ENCODE results near the gene INTS14.

INTS14 gene

DNA sequence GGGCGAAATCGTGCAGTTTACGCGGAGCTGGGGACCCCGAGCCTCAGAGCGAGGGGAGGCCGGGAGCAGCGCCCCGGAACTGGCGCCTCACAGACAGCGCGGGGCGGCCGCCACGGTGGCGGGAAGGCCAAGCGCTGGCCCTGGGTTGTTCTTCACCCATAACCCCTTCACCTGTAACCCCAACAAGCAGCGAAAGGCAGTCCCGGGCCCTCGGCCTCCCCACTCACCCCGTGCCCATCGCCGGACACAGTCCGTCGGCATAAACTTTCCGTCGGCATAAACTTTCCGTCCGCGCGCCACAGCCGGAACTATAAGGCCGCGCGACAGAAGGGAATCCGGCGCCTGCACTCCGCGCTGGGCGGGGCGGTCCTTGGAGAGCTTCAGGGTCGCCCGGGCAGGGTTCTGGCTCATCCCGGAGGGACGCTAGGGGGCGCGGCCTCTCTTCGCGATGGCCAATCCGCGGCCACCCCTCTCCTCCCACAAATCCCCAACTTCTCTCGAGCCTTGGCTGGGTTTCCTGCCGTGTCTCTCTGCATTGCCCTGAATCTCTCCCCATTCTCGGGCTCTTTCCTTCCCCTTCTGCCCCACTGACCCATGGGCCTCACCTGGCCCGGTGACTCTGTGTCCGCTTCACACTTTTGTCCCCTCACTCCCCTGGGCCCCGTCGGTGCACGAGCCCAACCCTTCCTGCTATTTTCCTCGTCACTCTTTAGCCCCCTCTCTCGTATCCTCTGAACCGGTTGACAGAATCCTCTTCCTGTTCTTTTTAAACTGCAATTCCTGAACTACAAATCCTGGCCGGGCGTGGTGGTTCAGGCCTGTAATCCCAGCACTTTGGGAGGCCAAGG, at the start of gene INTS14:
INTS14 (minus strand) TSS at position 261 of the 848 bp plus-strand sequence. CDS start 3,751 bp downstream, outside the sequence.
- Histone ChIP-seq H2AFZ (ENCODE audit: low read depth, low read length, severe bottlenecking) (peak within 1 kb of the TSS; percentile 99), H3K79me2 (ENCODE audit: insufficient read depth, low read length) (peaks cover 44% of the 10 kb centered on the region)

DNA sequence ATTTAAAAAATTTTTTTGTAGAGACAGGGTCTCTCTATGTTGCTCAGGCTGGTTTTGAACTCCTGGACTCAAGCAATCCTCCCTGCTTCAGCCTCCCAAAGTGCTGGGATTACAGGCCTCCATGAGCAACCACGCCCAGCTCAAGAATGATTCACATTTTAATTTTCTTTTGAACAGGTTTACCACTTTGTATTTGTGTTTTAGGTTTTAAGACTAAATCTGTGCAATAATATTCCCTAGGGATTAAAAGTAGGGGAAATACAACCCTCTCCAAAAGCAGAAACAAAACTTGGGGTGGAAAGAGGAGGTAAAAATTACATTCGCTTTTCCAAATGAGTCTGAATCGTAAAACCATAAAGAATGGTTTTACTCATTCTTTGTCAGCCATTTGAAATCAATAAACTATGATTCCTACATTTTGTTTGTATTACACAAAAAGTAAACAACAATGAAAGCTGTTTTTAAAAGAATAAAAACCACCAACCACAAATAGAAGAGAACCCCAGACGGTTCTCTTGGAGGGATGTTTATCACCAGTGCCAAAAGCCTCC, 48.6 kb upstream of the INTS14 start:
- no peaks in the 10 kb centered on the region for H3K9me3 ChIP-seq (ENCODE audit: insufficient read depth, low read length)
- H3K4me2 ChIP-seq (ENCODE audit: low read depth, low read length, poor library complexity, severe bottlenecking), result no peak overlapping the region
- TF ChIP-seq CTCF (IDR thresholded peaks at IDR 0.05; ENCODE audit: insufficient read depth, low read length, poor library complexity, severe bottlenecking) (no peak), EZH2phosphoT487 (conservative IDR thresholded peaks at IDR 0.05; ENCODE audit: low read length) (no peak)
- H3K79me2 ChIP-seq (ENCODE audit: insufficient read depth, low read length), result no peaks in the 10 kb centered on the region
- H3K27me3 ChIP-seq (ENCODE audit: low read length), result no peaks in the 10 kb centered on the region
- H4K20me1 ChIP-seq (ENCODE audit: low read depth, low read length), result no peaks in the 10 kb centered on the region
- no peaks in the 10 kb centered on the region for H3K9me2 ChIP-seq (replicated peaks; ENCODE audit: insufficient read depth, low read length)
- no peak overlapping the region for H3K9ac ChIP-seq (ENCODE audit: low read length)
- peaks cover 50% of the 10 kb centered on the region for H3F3A ChIP-seq (ENCODE audit: insufficient read depth)
- no peak overlapping the region for H2AFZ ChIP-seq (ENCODE audit: low read depth, low read length, severe bottlenecking)
- no peak overlapping the region for H3K4me3 ChIP-seq (ENCODE audit: insufficient read depth, low read length, poor library complexity, severe bottlenecking)
- peaks cover 78% of the 10 kb centered on the region for H3K36me3 ChIP-seq (ENCODE audit: low read length)
- peak overlapping the region; percentile 43 for H3K27ac ChIP-seq (ENCODE audit: low read depth, low read length)

More for the DNA sequence above, at the start of gene INTS14:
- Histone ChIP-seq H3K9me3 (ENCODE audit: insufficient read depth, low read length) (no peaks in the 10 kb centered on the region), H3K36me3 (ENCODE audit: low read length) (no peaks in the 10 kb centered on the region), H3K4me3 (ENCODE audit: insufficient read depth, low read length, poor library complexity, severe bottlenecking) (peak within 1 kb of the TSS; percentile 90), H3K4me2 (ENCODE audit: low read depth, low read length, poor library complexity, severe bottlenecking) (peak within 1 kb of the TSS; percentile 91), H3K27me3 (ENCODE audit: low read length) (no peaks in the 10 kb centered on the region), H3F3A (ENCODE audit: insufficient read depth) (peaks cover 3% of the 10 kb centered on the region; the same call in 1 of the 2 replicates), H3K9ac (ENCODE audit: low read length) (peak within 1 kb of the TSS; percentile 90), H3K9me2 (replicated peaks; ENCODE audit: insufficient read depth, low read length) (no peaks in the 10 kb centered on the region), H3K27ac (ENCODE audit: low read depth, low read length) (peak within 1 kb of the TSS; percentile 76), H4K20me1 (ENCODE audit: low read depth, low read length) (no peaks in the 10 kb centered on the region)
- TF ChIP-seq EZH2phosphoT487 (conservative IDR thresholded peaks at IDR 0.05; ENCODE audit: low read length) (no peak), CTCF (IDR thresholded peaks at IDR 0.05; ENCODE audit: insufficient read depth, low read length, poor library complexity, severe bottlenecking) (peak; percentile 45)

DNA sequence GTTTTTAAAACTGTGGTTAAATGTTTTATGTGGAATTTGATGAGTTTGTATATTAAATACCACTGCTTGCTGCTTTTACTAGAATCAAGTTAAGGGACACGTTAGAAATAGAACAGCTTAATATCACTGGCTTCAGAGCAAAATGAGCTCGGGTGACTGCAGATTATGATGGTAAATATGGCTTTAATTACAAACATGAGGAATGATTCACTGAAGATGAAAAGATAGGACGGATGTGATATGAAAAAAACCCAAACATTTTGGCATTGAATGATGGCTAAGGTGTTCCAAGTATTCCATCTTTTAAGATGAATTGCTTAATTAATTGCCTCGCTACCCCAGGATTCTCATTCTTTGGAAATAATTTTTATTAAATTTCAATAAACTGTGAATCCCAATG, 44.5 kb upstream of the INTS14 start:
- H3K36me3 ChIP-seq (ENCODE audit: low read length), result peaks cover 61% of the 10 kb centered on the region
- H2AFZ ChIP-seq (ENCODE audit: low read depth, low read length, severe bottlenecking), result no peak overlapping the region
- H3F3A ChIP-seq (ENCODE audit: insufficient read depth), result peaks cover 16% of the 10 kb centered on the region; the same call in 1 of the 2 replicates
- H3K4me2 ChIP-seq (ENCODE audit: low read depth, low read length, poor library complexity, severe bottlenecking), result no peak overlapping the region
- H3K9ac ChIP-seq (ENCODE audit: low read length), result no peak overlapping the region
- no peak overlapping the region for H3K27ac ChIP-seq (ENCODE audit: low read depth, low read length)
- no peaks in the 10 kb centered on the region for H4K20me1 ChIP-seq (ENCODE audit: low read depth, low read length)
- H3K27me3 ChIP-seq (ENCODE audit: low read length), result no peaks in the 10 kb centered on the region
- H3K9me3 ChIP-seq (ENCODE audit: insufficient read depth, low read length), result no peaks in the 10 kb centered on the region
- no peaks in the 10 kb centered on the region for H3K79me2 ChIP-seq (ENCODE audit: insufficient read depth, low read length)
- TF ChIP-seq EZH2phosphoT487 (conservative IDR thresholded peaks at IDR 0.05; ENCODE audit: low read length) (no peak), CTCF (IDR thresholded peaks at IDR 0.05; ENCODE audit: insufficient read depth, low read length, poor library complexity, severe bottlenecking) (no peak)
- no peaks in the 10 kb centered on the region for H3K9me2 ChIP-seq (replicated peaks; ENCODE audit: insufficient read depth, low read length)
- no peak overlapping the region for H3K4me3 ChIP-seq (ENCODE audit: insufficient read depth, low read length, poor library complexity, severe bottlenecking)
